Measurements from ENCODE around the gene INCA1. TPM values are rescaled to one million over a fixed set of nuclear protein-coding genes. Genes with fewer than 3 reads are reported as not detected.
"Not testable (repeated sequence)": the region's sequence is repeated elsewhere in the genome, so short reads cannot be mapped to it uniquely, and the experiment has no call there.

Gene INCA1
- total RNA-seq, 2 donors from 2014 or later = 1.7 to 2.9 TPM

DNA sequence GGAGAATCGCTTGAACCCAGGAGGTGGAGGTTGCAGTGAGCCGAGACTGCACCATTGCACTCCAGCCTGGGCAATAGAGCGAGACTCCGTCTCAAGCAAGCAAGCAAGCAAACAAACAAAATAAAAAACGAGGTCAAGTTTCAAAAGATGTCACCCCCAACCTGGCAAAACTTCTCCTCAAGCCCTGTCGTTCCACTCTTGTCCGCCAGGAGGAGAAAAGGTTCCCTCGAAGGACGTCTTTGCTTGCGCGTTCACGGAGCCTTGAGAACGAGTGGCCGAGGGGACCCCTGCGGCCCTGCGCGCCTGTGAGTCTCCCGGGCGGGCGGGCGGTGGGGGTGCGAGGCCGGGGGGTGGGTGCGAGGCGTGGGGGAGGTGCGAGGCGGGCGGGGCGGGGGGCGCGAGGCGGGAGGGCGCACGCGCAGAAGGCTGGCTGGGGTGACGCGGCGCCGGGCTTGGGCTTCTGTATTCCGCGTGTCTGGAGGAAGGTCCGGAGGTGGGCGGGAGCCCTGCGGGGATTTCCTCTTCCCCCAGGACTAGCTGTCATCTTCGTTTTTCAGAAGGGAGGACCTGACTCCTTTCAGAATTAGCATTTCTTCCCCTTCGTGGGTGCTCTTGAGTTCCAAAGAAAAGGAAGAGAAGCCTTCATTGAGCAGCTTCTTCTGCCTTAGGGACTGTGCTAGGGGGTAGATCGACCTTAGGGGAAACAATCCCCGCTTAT lies 34.2 kb upstream of the INCA1 start:
- DNase-seq (ENCODE audit: low spot score) = peak; percentile 76
- Histone ChIP-seq H3K4me3 (peak overlapping the region; percentile 22 to 56), H3K9me3 (no peaks in the 10 kb centered on the region), H3K4me1 (peaks cover 0 to 10% of the 10 kb centered on the region in 2 donors), H3K27ac (peak overlapping the region; percentile 21 to 39), H3K36me3 (no peaks in the 10 kb centered on the region), H3K27me3 (no peaks in the 10 kb centered on the region)
- TF ChIP-seq, protein P1, sequence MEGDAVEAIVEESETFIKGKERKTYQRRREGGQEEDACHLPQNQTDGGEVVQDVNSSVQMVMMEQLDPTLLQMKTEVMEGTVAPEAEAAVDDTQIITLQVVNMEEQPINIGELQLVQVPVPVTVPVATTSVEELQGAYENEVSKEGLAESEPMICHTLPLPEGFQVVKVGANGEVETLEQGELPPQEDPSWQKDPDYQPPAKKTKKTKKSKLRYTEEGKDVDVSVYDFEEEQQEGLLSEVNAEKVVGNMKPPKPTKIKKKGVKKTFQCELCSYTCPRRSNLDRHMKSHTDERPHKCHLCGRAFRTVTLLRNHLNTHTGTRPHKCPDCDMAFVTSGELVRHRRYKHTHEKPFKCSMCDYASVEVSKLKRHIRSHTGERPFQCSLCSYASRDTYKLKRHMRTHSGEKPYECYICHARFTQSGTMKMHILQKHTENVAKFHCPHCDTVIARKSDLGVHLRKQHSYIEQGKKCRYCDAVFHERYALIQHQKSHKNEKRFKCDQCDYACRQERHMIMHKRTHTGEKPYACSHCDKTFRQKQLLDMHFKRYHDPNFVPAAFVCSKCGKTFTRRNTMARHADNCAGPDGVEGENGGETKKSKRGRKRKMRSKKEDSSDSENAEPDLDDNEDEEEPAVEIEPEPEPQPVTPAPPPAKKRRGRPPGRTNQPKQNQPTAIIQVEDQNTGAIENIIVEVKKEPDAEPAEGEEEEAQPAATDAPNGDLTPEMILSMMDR (IDR thresholded peaks at IDR 0.05) = peak; percentile 80 to 90

DNA sequence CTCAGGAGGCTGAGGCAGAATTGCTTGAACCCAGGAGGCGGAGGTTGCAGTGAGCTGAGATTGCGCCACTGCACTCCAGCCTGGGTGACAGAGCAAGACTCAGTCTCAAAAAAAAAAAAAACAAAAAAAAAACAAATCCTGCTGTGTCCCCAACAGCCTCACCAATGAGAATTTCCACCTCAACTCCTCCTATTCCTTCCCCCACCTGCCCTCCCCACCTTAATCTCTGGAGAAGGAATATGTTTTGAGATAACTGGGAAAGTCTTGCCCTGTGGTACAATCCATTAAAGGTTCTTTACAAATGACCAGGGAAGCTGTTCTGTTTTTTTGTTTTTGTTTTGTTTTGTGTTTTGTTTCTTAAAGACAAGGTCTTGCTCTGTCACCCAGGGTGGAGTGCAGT lies 32.8 kb upstream of the INCA1 start:
- not testable (repeated sequence) for H3K4me1 ChIP-seq; H3K9me3 ChIP-seq; H3K27me3 ChIP-seq; H3K4me3 ChIP-seq; H3K36me3 ChIP-seq; H3K27ac ChIP-seq; DNase-seq (ENCODE audit: low spot score)

DNA sequence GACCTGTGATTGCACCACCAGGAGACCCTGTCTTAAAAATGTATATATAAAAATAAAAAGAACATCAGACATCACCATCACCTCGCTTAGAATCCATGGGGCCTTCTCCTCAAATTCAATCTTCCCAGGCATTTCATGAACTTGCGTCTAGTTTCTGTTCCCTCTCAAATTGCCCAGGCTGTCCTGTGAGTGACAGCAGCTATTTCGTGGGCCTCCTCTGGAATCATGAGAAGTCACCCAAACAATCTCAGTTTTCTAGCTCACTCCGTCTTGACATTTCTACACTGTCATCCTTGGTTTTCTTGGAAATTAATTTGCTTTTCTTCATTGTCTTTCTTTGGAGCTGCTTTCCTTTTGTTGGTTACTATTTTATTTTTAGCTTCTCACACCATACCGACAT lies 30.6 kb upstream of the INCA1 start:
- H3K9me3 ChIP-seq = no peaks in the 10 kb centered on the region
- H3K4me3 ChIP-seq = no peak overlapping the region
- no peak overlapping the region for H3K27ac ChIP-seq
- H3K4me1 ChIP-seq = peaks cover 0 to 8% of the 10 kb centered on the region in 2 donors
- DNase-seq (ENCODE audit: low spot score) = no peak
- H3K27me3 ChIP-seq = no peaks in the 10 kb centered on the region
- TF ChIP-seq, protein P1 (IDR thresholded peaks at IDR 0.05) = no peak
- H3K36me3 ChIP-seq = peaks cover 18% of the 10 kb centered on the region

DNA sequence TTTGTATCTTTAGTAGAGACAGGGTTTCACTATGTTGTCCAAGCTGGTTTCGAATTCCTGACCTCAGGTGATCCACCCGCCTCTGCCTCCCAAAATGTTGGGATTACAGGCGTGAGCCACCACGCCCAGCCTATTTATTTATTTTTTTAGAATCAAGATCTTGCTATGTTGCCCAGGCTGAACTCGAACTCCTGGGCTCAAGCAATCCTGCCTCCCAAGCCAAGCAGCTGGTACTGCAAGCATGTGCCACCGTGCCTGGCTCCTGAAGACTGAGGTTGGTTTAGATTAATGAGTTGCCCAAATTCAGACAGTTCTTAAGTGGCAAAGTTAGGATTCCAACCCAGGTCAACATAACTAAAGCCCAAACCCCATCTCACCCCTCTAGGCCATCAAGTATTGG lies 30.0 kb upstream of the INCA1 start:
- Histone ChIP-seq H3K27ac (no peak overlapping the region), H3K36me3 (peaks cover 24% of the 10 kb centered on the region), H3K27me3 (no peaks in the 10 kb centered on the region), H3K4me3 (no peak overlapping the region), H3K9me3 (no peaks in the 10 kb centered on the region), H3K4me1 (peaks cover 0 to 8% of the 10 kb centered on the region in 2 donors)
- TF ChIP-seq, protein P1 (IDR thresholded peaks at IDR 0.05) = no peak
- DNase-seq (ENCODE audit: low spot score) = no peak

DNA sequence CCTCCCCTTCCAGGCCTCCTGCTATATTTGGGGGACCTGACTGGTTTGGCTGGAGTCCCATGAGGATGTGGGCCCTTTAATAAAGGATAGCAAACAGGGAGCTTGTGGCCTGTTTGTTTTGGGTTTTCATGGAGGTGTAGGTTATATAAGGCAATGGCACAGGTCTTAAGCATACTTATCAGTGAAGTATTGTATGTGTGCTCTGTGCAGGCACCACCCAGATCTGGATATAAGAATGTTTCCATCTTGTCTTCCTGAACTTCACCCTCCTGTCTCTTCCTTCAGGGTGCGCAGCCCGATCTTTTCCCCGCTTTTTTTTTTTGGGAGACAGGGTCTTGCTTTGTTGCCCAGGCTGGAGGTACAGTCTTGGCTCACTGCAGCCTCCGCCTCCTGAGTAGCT lies 27.3 kb upstream of the INCA1 start:
- TF ChIP-seq, protein P1 (IDR thresholded peaks at IDR 0.05) = no peak
- no peak overlapping the region for H3K27ac ChIP-seq
- peaks cover 51% of the 10 kb centered on the region for H3K36me3 ChIP-seq
- no peak overlapping the region for H3K4me3 ChIP-seq
- no peaks in the 10 kb centered on the region for H3K9me3 ChIP-seq
- peaks cover 0 to 3% of the 10 kb centered on the region in 2 donors for H3K4me1 ChIP-seq
- DNase-seq (ENCODE audit: low spot score) = no peak
- no peaks in the 10 kb centered on the region for H3K27me3 ChIP-seq

DNA sequence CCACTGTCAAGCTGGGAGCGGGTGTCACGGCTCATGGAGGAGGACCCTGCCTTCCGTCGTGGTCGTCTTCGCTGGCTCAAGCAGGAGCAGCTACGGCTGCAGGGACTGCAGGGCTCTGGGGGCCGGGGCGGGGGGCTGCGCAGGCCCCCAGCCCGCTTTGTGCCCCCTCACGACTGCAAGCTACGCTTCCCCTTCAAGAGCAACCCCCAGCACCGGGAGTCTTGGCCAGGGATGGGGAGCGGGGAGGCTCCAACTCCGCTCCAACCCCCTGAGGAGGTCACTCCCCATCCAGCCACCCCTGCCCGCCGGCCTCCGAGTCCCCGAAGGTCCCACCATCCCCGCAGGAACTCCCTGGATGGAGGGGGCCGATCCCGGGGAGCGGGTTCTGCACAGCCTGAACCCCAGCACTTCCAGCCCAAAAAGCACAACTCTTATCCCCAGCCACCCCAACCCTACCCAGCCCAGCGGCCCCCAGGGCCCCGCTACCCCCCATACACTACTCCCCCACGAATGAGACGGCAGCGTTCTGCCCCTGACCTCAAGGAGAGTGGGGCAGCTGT lies 26.3 kb upstream of the INCA1 start:
- Histone ChIP-seq H3K27me3 (no peaks in the 10 kb centered on the region), H3K27ac (no peak overlapping the region), H3K4me1 (peaks cover 0 to 3% of the 10 kb centered on the region in 2 donors), H3K4me3 (no peak overlapping the region), H3K36me3 (peaks cover 60% of the 10 kb centered on the region), H3K9me3 (no peaks in the 10 kb centered on the region)
- no peak for DNase-seq (ENCODE audit: low spot score)
- TF ChIP-seq, protein P1 (IDR thresholded peaks at IDR 0.05) = no peak

Measured in right atrium auricular region (tissue), 2 donors.